ENCODE results near the gene CCT4. TPM values are rescaled to one million over a fixed set of nuclear protein-coding genes. Genes with fewer than 3 reads are reported as not detected.
"Not testable (repeated sequence)": the region's sequence is repeated elsewhere in the genome, so short reads cannot be mapped to it uniquely, and the experiment has no call there.

The CCT4 gene
- total RNA-seq, 1 donor from 2014 or later = 92.7 TPM

GRCh38 chr2:61878761-61879160 is 9.7 kb downstream of the CCT4 start:
- intact Hi-C loops (cut with micrococcal nuclease) = no loop called here
- H3K9me3 ChIP-seq (replicated peaks) = no peaks in the 10 kb centered on the region
- TF ChIP-seq CTCF (IDR thresholded peaks at IDR 0.05; ENCODE audit: borderline replicate concordance) = no peak

GRCh38 chr2:61877571-61878245 is 10.7 kb downstream of the CCT4 start:
- no peak for TF ChIP-seq CTCF (IDR thresholded peaks at IDR 0.05; ENCODE audit: borderline replicate concordance)
- intact Hi-C loops (cut with micrococcal nuclease) = no loop called here
- Histone ChIP-seq H3K36me3 (peaks cover 99% of the 10 kb centered on the region), H3K4me1 (no peaks in the 10 kb centered on the region), H3K4me3 (no peak overlapping the region), H3K27me3 (ENCODE audit: low read depth) (no peaks in the 10 kb centered on the region), H3K27ac (replicated peaks) (no peak overlapping the region), H3K9me3 (replicated peaks) (no peaks in the 10 kb centered on the region)
- no peak for DNase-seq

More at GRCh38 chr2:61878761-61879160, 9.7 kb downstream of the CCT4 start:
- Histone ChIP-seq H3K4me1 (no peaks in the 10 kb centered on the region), H3K27ac (replicated peaks) (no peak overlapping the region), H3K27me3 (ENCODE audit: low read depth) (no peaks in the 10 kb centered on the region), H3K4me3 (no peak overlapping the region), H3K36me3 (peaks cover 100% of the 10 kb centered on the region)
- no peak for DNase-seq

- Histone ChIP-seq H3K9me3 (replicated peaks) (no peaks in the 10 kb centered on the region), H3K4me1 (no peaks in the 10 kb centered on the region), H3K27me3 (ENCODE audit: low read depth) (no peaks in the 10 kb centered on the region), H3K27ac (replicated peaks) (no peak overlapping the region), H3K36me3 (peaks cover 99% of the 10 kb centered on the region), H3K4me3 (no peak overlapping the region)
- no peak for TF ChIP-seq CTCF (IDR thresholded peaks at IDR 0.05; ENCODE audit: borderline replicate concordance)
- DNase-seq = no peak
- intact Hi-C loops (cut with micrococcal nuclease) = no loop called here
Observed at GRCh38 chr2:61876400-61876799, 12.1 kb downstream of the CCT4 start.

DNA sequence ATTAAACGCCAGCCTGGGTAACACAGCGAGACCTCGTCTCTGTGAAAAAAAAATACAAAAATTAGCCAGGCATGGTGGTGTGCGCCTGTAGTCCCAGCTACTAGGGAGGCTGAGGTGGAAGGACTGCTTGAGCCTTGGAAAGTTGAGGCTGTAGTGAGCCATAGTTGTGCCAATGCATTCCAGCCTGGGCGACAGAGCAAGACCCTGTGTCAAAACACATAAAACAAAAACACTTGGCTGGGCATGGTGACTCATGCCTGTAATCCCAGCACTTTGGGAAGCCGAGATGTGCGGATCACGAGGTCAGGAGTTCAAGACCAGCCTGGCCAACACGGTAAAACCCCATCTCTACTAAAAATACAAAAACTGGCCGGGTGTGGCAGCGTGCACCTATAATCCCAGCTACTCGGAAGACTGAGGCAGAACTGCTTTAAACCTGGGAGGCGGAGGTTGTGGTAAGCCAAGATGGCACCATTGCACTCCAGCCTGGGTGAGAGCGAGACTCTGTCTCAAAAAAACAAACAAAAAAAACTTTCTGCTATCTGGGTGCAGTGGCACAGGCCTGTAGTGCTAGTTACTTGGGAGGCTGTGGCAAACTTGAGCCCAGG is 21.9 kb downstream of the CCT4 start:
- H3K27ac ChIP-seq (replicated peaks); H3K27me3 ChIP-seq (ENCODE audit: low read depth); intact Hi-C loops (cut with micrococcal nuclease); DNase-seq; H3K9me3 ChIP-seq (replicated peaks); H3K4me1 ChIP-seq; H3K4me3 ChIP-seq: not testable (repeated sequence)
- H3K36me3 ChIP-seq = peaks cover 78% of the 10 kb centered on the region

DNA sequence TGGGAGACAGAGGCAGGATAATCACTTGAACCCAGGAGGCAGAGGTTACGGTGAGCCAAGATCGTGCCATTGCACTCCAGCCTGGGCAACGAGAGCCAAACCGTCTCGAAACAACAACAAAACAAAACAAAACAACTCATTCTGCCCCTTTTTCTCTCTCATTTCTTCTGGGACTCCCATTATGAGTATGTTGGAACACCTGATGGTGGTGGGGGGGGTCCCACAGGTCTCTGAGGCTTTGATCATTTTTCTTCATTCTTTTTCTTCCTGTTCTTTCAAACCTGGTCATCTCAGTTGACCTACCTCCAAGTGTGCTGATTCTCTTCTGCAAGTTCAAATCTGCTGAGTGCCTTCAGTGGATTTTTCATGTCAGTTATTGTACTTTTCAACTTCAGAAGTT is 26.4 kb downstream of the CCT4 start:
- intact Hi-C loops (cut with micrococcal nuclease) = no loop called here
- no peak for TF ChIP-seq CTCF (IDR thresholded peaks at IDR 0.05; ENCODE audit: borderline replicate concordance)
- DNase-seq = no peak
- H3K4me3 ChIP-seq = no peak overlapping the region
- H3K27ac ChIP-seq (replicated peaks) = no peak overlapping the region
- peaks cover 11% of the 10 kb centered on the region for H3K9me3 ChIP-seq (replicated peaks)
- no peaks in the 10 kb centered on the region for H3K4me1 ChIP-seq
- no peaks in the 10 kb centered on the region for H3K27me3 ChIP-seq (ENCODE audit: low read depth)
- H3K36me3 ChIP-seq = peaks cover 35% of the 10 kb centered on the region

- Histone ChIP-seq H3K4me3 (no peak overlapping the region), H3K4me1 (peaks cover 20% of the 10 kb centered on the region), H3K36me3 (peaks cover 4% of the 10 kb centered on the region), H3K9me3 (replicated peaks) (peaks cover 8% of the 10 kb centered on the region), H3K27ac (replicated peaks) (no peak overlapping the region), H3K27me3 (ENCODE audit: low read depth) (no peaks in the 10 kb centered on the region)
- TF ChIP-seq CTCF (IDR thresholded peaks at IDR 0.05; ENCODE audit: borderline replicate concordance) = no peak
- intact Hi-C loops (cut with micrococcal nuclease) = no loop called here
- no peak for DNase-seq
Observed at GRCh38 chr2:61857224-61857623, 31.2 kb downstream of the CCT4 start.

All from left ventricle myocardium inferior (tissue), 1 donor.